GM23338 (cell line): ENCODE measurements around the gene BPI. TPM values are rescaled to one million over a fixed set of nuclear protein-coding genes. Genes with fewer than 3 reads are reported as not detected.
A peak's percentile ranks its signal among the peaks of the same experiment; 100 is the strongest.

ENCODE experiments used
- ATAC-seq: fragments of 200-7000 bp; cut with Tn5 transposase; 3 replicates; pipeline ENCODE4 v1.9.1; 2020
- DNase-seq: peaks from one replicate; pipeline ENCODE4 v3.0.0-alpha.2; 2015; ENCODE audit warnings: low spot score
- H2AFZ ChIP-seq: fragments of 200-600 bp; sonication (generic); 2 replicates; pipeline ENCODE4 v1.8.0; 2016; ENCODE audit warnings: antibody characterized with exemption, mild to moderate bottlenecking, moderate library complexity
- H3F3A ChIP-seq: fragments of 200-600 bp; sonication (generic); replicated peaks from 2 replicates; pipeline ENCODE4 v1.8.0; 2017; ENCODE audit warnings: antibody characterized with exemption, mixed run types, low read depth
- H3K27ac ChIP-seq: fragments of 200-600 bp; sonication (generic); 2 replicates; pipeline ENCODE4 v1.6.1; 2016; ENCODE audit warnings: low read depth
- H3K27me3 ChIP-seq: fragments of 200-600 bp; sonication (generic); 2 replicates; pipeline ENCODE4 v1.8.0; 2016; ENCODE audit warnings: mild to moderate bottlenecking, mixed run types, moderate library complexity; ENCODE audit not compliant: insufficient read depth
- H3K36me3 ChIP-seq: fragments of 200-600 bp; sonication (generic); 2 replicates; pipeline ENCODE4 v1.8.0; 2016; ENCODE audit warnings: mild to moderate bottlenecking; ENCODE audit not compliant: insufficient read depth
- H3K4me1 ChIP-seq: fragments of 200-600 bp; sonication (generic); 2 replicates; pipeline ENCODE4 v1.8.0; 2016; ENCODE audit warnings: mild to moderate bottlenecking, moderate library complexity; ENCODE audit not compliant: insufficient read depth
- H3K4me2 ChIP-seq: fragments of 200-600 bp; sonication (generic); 2 replicates; pipeline ENCODE4 v1.7.1; 2017; ENCODE audit warnings: mixed run types
- H3K4me3 ChIP-seq: fragments of 200-600 bp; sonication (generic); 2 replicates; pipeline ENCODE4 v1.6.1; 2016; ENCODE audit warnings: mixed run types
- H3K79me2 ChIP-seq: fragments of 200-600 bp; sonication (generic); replicated peaks from 2 replicates; pipeline ENCODE4 v1.8.0; 2017; ENCODE audit warnings: mild to moderate bottlenecking; ENCODE audit not compliant: insufficient read depth
- H3K9me2 ChIP-seq: fragments of 200-600 bp; sonication (generic); 2 replicates; pipeline ENCODE4 v1.8.0; 2017; ENCODE audit not compliant: insufficient read depth
- H4K20me1 ChIP-seq: fragments of 200-600 bp; sonication (generic); replicated peaks from 2 replicates; pipeline ENCODE4 v1.8.0; 2017; ENCODE audit warnings: mild to moderate bottlenecking; ENCODE audit not compliant: insufficient read depth
- H3K27ac Mint-ChIP-seq: 2 replicates; pipeline ENCODE4 v1.8.0; 2020; ENCODE audit warnings: inconsistent platforms, mild to moderate bottlenecking, moderate library complexity, mixed read lengths
- H3K27me3 Mint-ChIP-seq: 3 replicates; pipeline ENCODE4 v1.8.0; 2022; ENCODE audit warnings: low read depth, mild to moderate bottlenecking, moderate library complexity, mixed read lengths, inconsistent platforms; ENCODE audit not compliant: insufficient read depth, poor library complexity
- H3K36me3 Mint-ChIP-seq: 3 replicates; pipeline ENCODE4 v1.8.0; 2021; ENCODE audit warnings: low read depth, mild to moderate bottlenecking, inconsistent platforms, moderate library complexity, mixed read lengths
- H3K4me1 Mint-ChIP-seq: 3 replicates; pipeline ENCODE4 v1.8.0; 2020; ENCODE audit warnings: mild to moderate bottlenecking, inconsistent platforms, mixed read lengths
- H3K4me3 Mint-ChIP-seq: 3 replicates; pipeline ENCODE4 v1.8.0; 2021; ENCODE audit warnings: moderate library complexity, mild to moderate bottlenecking, inconsistent platforms, mixed read lengths
- H3K9me3 Mint-ChIP-seq: 3 replicates; pipeline ENCODE4 v1.8.0; 2020; ENCODE audit warnings: moderate library complexity, mild to moderate bottlenecking, inconsistent platforms, mixed read lengths
- CREB1 ChIP-seq: fragments of 250-450 bp; sonication (Bioruptor Pico); IDR thresholded peaks from 2 replicates; pipeline ENCODE4 v1.5.0; 2020; ENCODE audit warnings: low read depth, mild to moderate bottlenecking, moderate library complexity
- JUNB ChIP-seq: IDR thresholded peaks from one replicate; pipeline ENCODE4 v1.6.1; 2016; ENCODE audit warnings: antibody characterized with exemption; ENCODE audit not compliant: unreplicated experiment
- STAT1 ChIP-seq: IDR thresholded peaks from one replicate; pipeline ENCODE4 v1.6.1; 2016; ENCODE audit warnings: antibody characterized with exemption; ENCODE audit not compliant: unreplicated experiment
- polyA plus RNA-seq: library from polyadenylated mRNA; unstranded; fragments of >200 nt; fragmentation: Nextera tagmentation; extraction: Ambion mirVana; gene quantifications from 2 replicates; pipeline ENCODE4 v1.2.1, GENCODE V29; 2016
- total RNA-seq: library from RNA; depleted of rRNA; stranded (reverse); fragments of >200 nt; shearing (Covaris generic); gene quantifications from 2 replicates; pipeline ENCODE4 v1.2.3, GENCODE V29; 2014
- TF ChIP-seq, protein P1 (sequence below): fragments of 250-450 bp; sonication (Bioruptor Pico); IDR thresholded peaks from 2 replicates; pipeline ENCODE4 v1.5.0; 2020; ENCODE audit warnings: mild to moderate bottlenecking, moderate library complexity
- TF ChIP-seq, protein P2 (sequence below): IDR thresholded peaks from one replicate; pipeline ENCODE4 v1.6.1; 2018; ENCODE audit warnings: antibody characterized with exemption; ENCODE audit not compliant: unreplicated experiment

BPI gene
- total and polyA plus RNA-seq, 2 experiments from 2014 or later = not detected

GRCh38 chr20:38340693-38341092, 36.7 kb downstream of the BPI start (continued):
- TF ChIP-seq, protein P1, sequence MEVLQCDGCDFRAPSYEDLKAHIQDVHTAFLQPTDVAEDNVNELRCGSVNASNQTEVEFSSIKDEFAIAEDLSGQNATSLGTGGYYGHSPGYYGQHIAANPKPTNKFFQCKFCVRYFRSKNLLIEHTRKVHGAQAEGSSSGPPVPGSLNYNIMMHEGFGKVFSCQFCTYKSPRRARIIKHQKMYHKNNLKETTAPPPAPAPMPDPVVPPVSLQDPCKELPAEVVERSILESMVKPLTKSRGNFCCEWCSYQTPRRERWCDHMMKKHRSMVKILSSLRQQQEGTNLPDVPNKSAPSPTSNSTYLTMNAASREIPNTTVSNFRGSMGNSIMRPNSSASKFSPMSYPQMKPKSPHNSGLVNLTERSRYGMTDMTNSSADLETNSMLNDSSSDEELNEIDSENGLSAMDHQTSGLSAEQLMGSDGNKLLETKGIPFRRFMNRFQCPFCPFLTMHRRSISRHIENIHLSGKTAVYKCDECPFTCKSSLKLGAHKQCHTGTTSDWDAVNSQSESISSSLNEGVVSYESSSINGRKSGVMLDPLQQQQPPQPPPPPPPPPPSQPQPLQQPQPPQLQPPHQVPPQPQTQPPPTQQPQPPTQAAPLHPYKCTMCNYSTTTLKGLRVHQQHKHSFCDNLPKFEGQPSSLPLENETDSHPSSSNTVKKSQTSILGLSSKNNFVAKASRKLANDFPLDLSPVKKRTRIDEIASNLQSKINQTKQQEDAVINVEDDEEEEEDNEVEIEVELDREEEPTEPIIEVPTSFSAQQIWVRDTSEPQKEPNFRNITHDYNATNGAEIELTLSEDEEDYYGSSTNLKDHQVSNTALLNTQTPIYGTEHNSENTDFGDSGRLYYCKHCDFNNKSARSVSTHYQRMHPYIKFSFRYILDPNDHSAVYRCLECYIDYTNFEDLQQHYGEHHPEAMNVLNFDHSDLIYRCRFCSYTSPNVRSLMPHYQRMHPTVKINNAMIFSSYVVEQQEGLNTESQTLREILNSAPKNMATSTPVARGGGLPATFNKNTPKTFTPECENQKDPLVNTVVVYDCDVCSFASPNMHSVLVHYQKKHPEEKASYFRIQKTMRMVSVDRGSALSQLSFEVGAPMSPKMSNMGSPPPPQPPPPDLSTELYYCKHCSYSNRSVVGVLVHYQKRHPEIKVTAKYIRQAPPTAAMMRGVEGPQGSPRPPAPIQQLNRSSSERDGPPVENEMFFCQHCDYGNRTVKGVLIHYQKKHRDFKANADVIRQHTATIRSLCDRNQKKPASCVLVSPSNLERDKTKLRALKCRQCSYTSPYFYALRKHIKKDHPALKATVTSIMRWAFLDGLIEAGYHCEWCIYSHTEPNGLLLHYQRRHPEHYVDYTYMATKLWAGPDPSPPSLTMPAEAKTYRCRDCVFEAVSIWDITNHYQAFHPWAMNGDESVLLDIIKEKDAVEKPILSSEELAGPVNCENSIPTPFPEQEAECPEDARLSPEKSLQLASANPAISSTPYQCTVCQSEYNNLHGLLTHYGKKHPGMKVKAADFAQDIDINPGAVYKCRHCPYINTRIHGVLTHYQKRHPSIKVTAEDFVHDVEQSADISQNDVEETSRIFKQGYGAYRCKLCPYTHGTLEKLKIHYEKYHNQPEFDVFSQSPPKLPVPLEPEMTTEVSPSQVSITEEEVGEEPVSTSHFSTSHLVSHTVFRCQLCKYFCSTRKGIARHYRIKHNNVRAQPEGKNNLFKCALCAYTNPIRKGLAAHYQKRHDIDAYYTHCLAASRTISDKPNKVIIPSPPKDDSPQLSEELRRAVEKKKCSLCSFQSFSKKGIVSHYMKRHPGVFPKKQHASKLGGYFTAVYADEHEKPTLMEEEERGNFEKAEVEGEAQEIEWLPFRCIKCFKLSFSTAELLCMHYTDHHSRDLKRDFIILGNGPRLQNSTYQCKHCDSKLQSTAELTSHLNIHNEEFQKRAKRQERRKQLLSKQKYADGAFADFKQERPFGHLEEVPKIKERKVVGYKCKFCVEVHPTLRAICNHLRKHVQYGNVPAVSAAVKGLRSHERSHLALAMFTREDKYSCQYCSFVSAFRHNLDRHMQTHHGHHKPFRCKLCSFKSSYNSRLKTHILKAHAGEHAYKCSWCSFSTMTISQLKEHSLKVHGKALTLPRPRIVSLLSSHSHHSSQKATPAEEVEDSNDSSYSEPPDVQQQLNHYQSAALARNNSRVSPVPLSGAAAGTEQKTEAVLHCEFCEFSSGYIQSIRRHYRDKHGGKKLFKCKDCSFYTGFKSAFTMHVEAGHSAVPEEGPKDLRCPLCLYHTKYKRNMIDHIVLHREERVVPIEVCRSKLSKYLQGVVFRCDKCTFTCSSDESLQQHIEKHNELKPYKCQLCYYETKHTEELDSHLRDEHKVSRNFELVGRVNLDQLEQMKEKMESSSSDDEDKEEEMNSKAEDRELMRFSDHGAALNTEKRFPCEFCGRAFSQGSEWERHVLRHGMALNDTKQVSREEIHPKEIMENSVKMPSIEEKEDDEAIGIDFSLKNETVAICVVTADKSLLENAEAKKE (CRISPR knock-in tag) = no peak
- TF ChIP-seq, protein P2, sequence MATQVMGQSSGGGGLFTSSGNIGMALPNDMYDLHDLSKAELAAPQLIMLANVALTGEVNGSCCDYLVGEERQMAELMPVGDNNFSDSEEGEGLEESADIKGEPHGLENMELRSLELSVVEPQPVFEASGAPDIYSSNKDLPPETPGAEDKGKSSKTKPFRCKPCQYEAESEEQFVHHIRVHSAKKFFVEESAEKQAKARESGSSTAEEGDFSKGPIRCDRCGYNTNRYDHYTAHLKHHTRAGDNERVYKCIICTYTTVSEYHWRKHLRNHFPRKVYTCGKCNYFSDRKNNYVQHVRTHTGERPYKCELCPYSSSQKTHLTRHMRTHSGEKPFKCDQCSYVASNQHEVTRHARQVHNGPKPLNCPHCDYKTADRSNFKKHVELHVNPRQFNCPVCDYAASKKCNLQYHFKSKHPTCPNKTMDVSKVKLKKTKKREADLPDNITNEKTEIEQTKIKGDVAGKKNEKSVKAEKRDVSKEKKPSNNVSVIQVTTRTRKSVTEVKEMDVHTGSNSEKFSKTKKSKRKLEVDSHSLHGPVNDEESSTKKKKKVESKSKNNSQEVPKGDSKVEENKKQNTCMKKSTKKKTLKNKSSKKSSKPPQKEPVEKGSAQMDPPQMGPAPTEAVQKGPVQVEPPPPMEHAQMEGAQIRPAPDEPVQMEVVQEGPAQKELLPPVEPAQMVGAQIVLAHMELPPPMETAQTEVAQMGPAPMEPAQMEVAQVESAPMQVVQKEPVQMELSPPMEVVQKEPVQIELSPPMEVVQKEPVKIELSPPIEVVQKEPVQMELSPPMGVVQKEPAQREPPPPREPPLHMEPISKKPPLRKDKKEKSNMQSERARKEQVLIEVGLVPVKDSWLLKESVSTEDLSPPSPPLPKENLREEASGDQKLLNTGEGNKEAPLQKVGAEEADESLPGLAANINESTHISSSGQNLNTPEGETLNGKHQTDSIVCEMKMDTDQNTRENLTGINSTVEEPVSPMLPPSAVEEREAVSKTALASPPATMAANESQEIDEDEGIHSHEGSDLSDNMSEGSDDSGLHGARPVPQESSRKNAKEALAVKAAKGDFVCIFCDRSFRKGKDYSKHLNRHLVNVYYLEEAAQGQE = no peak
- TF ChIP-seq STAT1 (no peak), JUNB (no peak)

DNA sequence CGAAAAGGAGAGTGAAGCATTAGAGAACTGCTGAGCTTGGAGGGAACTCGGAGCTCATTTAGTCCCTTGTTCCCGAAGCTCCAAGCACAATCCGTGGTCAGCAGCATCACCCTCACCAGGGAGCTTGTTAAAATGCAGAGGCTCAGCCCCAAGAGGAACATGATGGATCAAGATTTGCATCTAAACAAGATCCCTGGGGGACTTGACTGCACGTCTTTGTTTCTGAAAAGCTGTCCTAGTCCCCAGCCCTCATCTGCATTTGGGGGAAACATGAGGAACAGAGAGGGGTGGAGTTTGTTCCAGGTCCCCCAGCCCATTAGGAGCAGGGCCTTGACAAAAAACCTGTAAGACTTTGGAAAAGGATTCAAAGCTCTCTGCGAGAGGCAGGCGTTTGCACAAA, 38.3 kb downstream of the BPI start:
- Histone ChIP-seq H3K4me2 (peak overlapping the region; percentile 57), H3K4me3 (peak overlapping the region; percentile 21; the same call in 1 of the 2 replicates)
- TF ChIP-seq CREB1 = peak; percentile 51; the same call in 1 of the 2 replicates
- TF ChIP-seq, protein P1 (CRISPR knock-in tag) = peak; percentile 91

More for the DNA sequence above, 38.3 kb downstream of the BPI start:
- H3K4me1 Mint-ChIP-seq = peaks cover 46% of the 10 kb centered on the region
- Histone ChIP-seq H3K4me1 (peaks cover 47% of the 10 kb centered on the region), H4K20me1 (no peaks in the 10 kb centered on the region), H3K27ac (peak overlapping the region; percentile 90), H2AFZ (peak overlapping the region; percentile 38; the same call in 1 of the 2 replicates), H3K36me3 (no peaks in the 10 kb centered on the region), H3K9me2 (peaks cover 3% of the 10 kb centered on the region; the same call in 1 of the 2 replicates), H3F3A (peaks cover 17% of the 10 kb centered on the region), H3K79me2 (no peaks in the 10 kb centered on the region), H3K27me3 (no peaks in the 10 kb centered on the region)
- H3K36me3 Mint-ChIP-seq = peaks cover 10% of the 10 kb centered on the region; the same call in 2 of the 3 replicates
- peaks cover 13% of the 10 kb centered on the region for H3K9me3 Mint-ChIP-seq
- H3K4me3 Mint-ChIP-seq = peak overlapping the region; percentile 8; the same call in 1 of the 3 replicates
- peak overlapping the region; percentile 90 for H3K27ac Mint-ChIP-seq
- DNase-seq (peak; percentile 80), ATAC-seq (peak; percentile 83)
- peaks cover 10% of the 10 kb centered on the region for H3K27me3 Mint-ChIP-seq
